Omental fat pad (tissue), 4 donors: ENCODE results near the gene SENP5. TPM values are rescaled to one million over a fixed set of nuclear protein-coding genes. Genes with fewer than 3 reads are reported as not detected.
"Not testable (repeated sequence)": the region's sequence is repeated elsewhere in the genome, so short reads cannot be mapped to it uniquely, and the experiment has no call there.

Experiments
- ATAC-seq: fragments of 150-250 bp; one replicate; pipeline ENCODE4 v1.9.1; 2016; ENCODE audit warnings: mild to moderate bottlenecking, moderate library complexity; ENCODE audit not compliant: low FRiP score
- DNase-seq: peaks from one replicate; pipeline ENCODE4 v3.0.0-alpha.2; 2019; ENCODE audit warnings: low spot score
- CTCF ChIP-seq, 3 donors: fragments of 450-650 bp; IDR thresholded peaks; one replicate each; pipeline ENCODE4 v1.5.1; 2016 to 2017; ENCODE audit warnings: antibody characterized with exemption in 3 of 3, mild to moderate bottlenecking in 3 of 3, moderate library complexity in 2 of 3
- total RNA-seq, 4 donors: library from RNA; depleted of rRNA; stranded (reverse); fragments of >200 nt; gene quantifications; one replicate each; pipeline ENCODE4 v1.1.0, GENCODE V29; 2016

SENP5 gene, protein sequence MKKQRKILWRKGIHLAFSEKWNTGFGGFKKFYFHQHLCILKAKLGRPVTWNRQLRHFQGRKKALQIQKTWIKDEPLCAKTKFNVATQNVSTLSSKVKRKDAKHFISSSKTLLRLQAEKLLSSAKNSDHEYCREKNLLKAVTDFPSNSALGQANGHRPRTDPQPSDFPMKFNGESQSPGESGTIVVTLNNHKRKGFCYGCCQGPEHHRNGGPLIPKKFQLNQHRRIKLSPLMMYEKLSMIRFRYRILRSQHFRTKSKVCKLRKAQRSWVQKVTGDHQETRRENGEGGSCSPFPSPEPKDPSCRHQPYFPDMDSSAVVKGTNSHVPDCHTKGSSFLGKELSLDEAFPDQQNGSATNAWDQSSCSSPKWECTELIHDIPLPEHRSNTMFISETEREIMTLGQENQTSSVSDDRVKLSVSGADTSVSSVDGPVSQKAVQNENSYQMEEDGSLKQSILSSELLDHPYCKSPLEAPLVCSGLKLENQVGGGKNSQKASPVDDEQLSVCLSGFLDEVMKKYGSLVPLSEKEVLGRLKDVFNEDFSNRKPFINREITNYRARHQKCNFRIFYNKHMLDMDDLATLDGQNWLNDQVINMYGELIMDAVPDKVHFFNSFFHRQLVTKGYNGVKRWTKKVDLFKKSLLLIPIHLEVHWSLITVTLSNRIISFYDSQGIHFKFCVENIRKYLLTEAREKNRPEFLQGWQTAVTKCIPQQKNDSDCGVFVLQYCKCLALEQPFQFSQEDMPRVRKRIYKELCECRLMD
- 10 to 100 TPM; 31.3 to 69.9 (median 41.3) TPM for total RNA-seq

DNA sequence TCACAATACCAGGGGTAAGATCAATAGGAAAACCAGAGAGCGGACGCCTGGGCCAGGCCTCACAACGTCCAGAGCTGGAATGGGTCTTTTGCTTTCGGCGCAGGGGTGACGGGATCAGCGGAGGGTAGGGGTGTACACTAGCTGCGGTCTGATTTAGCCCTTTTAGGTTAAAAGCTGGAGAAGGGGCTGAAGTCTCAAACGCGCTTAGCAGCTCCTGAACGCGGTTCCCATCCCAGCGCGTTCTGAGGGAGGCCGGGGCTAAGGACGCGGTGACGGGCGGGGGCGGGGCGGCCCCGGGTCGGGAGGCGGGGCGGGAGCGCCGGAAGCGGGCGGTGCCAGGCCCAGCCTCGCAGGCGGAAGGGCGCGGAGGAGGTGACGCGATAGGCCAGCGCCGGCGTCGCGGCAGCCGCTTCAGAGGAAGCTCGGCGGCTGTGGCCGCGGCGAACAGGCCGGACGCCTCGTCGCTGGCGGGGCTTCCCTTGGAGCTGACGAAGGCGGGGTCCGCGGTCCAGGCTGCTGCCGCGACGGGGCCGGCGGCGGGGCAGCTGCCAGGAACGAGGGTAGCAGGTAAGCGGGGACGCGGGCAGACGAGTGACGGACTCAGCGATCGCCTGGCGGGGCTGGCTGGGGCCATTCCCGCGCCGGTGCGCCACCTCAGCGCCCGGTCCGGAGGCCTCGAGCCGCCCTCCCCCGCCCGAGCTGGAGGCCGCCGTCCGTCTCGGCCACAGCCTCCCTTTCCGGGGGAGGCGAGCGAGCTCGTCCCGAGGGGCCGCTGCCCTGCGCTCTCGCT is at the start of gene SENP5:
SENP5 (plus strand) TSS at position 414 of the 790 bp plus-strand sequence. CDS start 17,262 bp downstream, outside the sequence.
- peak; percentile 56 for DNase-seq
- TF ChIP-seq CTCF (IDR thresholded peaks at IDR 0.05) = no peak
- ATAC-seq = peak; percentile 97

DNA sequence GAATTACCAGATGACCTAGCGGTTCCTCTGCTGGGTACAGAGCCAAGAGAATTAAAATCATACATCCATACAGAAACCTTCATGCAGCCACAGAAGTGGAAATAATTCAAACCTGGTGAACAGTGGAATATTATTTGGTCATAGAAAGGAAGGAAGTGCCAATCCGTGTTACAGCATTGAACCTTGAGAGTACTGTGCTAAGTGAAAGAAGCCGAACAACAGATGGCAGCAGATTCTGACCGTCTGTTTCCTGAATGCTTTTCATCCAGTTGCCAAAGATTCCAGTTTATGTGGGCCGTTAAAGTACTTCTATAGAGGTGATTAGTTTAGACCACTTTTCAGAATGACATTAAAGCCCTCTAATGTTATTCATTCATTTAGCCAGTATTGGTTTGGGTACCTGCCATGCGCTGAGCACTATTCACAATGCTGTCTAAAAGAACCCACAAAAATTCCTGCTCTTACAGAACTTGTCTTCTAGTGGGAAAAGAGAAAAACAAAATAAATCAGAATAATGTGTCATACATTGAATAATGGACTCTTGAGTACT is 45.8 kb upstream of the SENP5 start:
- no peak for TF ChIP-seq CTCF (IDR thresholded peaks at IDR 0.05)
- ATAC-seq (no peak), DNase-seq (no peak)

GRCh38 chr3:196829651-196830050 is 38.1 kb upstream of the SENP5 start:
- not testable (repeated sequence) for DNase-seq, ATAC-seq

- ATAC-seq (no peak), DNase-seq (no peak)
- no peak for TF ChIP-seq CTCF (IDR thresholded peaks at IDR 0.05)
These were observed 32.6 kb upstream of the SENP5 start for GRCh38 chr3:196835086-196835485.

DNA sequence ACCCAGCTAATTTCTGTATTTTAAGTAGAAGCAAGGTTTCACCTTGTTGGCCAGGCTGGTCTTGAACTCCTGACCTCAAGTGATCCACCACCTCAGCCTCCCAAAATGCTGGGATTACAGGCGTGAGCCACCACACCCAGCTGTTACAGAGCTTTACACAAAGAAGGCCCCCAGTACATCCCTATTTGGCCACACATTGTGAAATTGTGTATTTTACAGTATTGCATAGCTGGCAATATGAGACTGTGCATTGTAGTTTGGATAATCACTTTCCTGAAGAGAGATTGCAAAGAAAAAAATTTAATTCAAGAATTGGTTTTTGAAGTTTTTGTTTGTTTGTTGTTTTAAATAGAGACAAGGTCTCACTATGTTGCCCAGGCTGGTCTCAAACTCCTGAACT is 31.1 kb upstream of the SENP5 start:
- not testable (repeated sequence) for ATAC-seq, DNase-seq

GRCh38 chr3:196837819-196838420 is 29.8 kb upstream of the SENP5 start:
- DNase-seq (peak; percentile 38), ATAC-seq (peak; percentile 66)
- no peak for TF ChIP-seq CTCF (IDR thresholded peaks at IDR 0.05)

GRCh38 chr3:196839351-196839750 is 28.4 kb upstream of the SENP5 start:
- DNase-seq, ATAC-seq: not testable (repeated sequence)
